Measurements from ENCODE around the gene TM9SF4. TPM values are rescaled to one million over a fixed set of nuclear protein-coding genes. Genes with fewer than 3 reads are reported as not detected.
"Not testable (repeated sequence)": the region's sequence is repeated elsewhere in the genome, so short reads cannot be mapped to it uniquely, and the experiment has no call there.

Gene TM9SF4
- total RNA-seq, 2 experiments from 2014 or later, result 37.9 to 39.1 TPM

DNA sequence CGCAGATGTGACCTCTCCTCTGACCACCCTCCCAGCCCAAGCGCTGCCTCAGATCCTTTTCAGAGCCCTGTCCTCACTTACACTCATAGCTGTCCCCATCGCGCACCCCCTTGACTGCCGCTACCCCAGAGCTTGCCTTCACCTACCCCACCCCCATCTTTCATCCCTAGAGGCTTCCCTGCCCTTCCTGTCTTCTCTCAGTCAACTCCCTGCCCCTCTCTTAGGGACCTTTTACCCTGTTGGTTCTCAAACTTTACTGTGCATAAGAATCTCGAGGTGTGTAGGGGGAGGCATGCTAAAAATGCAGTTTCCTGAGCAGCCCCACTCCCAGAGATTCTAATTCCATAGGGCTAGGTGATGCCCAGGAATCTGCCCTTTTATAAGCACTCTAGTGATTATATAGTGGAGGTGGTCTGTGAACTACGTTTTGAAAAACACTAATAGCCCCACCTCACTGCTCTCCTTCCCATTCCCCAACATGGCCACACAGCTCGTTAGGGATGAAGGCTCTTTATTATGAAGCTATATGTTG is 725 bp downstream of the TM9SF4 start:
- Mint-ChIP-seq H3K27me3 (ENCODE audit: low read depth) (no peaks in the 10 kb centered on the region), H3K27ac (peak overlapping the region; percentile 100), H3K9me3 (no peaks in the 10 kb centered on the region), H3K4me3 (peak overlapping the region; percentile 91), H3K36me3 (ENCODE audit: low read depth) (peaks cover 5% of the 10 kb centered on the region), H3K4me1 (ENCODE audit: low read depth) (peaks cover 42% of the 10 kb centered on the region)
- intact Hi-C loops (cut with micrococcal nuclease), result no loop called here
- CTCF ChIA-PET, result interaction anchor here (1.1 kb wide), 1 partner anchor 19 kb away, joined by 3 read pairs; no protein-coding TSS in a partner anchor
- no peak for DNase-seq

- H3K36me3 Mint-ChIP-seq (ENCODE audit: low read depth), result peaks cover 5% of the 10 kb centered on the region
- CTCF ChIA-PET, result interaction anchor here (1.1 kb wide), 1 partner anchor 19 kb away, joined by 3 read pairs; no protein-coding TSS in a partner anchor
- H3K4me3 Mint-ChIP-seq, result peak overlapping the region; percentile 91
- H3K27me3 Mint-ChIP-seq (ENCODE audit: low read depth), result no peaks in the 10 kb centered on the region
- H3K9me3 Mint-ChIP-seq, result no peaks in the 10 kb centered on the region
- peak overlapping the region; percentile 100 for H3K27ac Mint-ChIP-seq
- intact Hi-C loops (cut with micrococcal nuclease), result no loop called here
- no peak for DNase-seq
- H3K4me1 Mint-ChIP-seq (ENCODE audit: low read depth), result peaks cover 42% of the 10 kb centered on the region
These were observed 1.2 kb downstream of the TM9SF4 start for GRCh38 chr20:32110727-32111126.

DNA sequence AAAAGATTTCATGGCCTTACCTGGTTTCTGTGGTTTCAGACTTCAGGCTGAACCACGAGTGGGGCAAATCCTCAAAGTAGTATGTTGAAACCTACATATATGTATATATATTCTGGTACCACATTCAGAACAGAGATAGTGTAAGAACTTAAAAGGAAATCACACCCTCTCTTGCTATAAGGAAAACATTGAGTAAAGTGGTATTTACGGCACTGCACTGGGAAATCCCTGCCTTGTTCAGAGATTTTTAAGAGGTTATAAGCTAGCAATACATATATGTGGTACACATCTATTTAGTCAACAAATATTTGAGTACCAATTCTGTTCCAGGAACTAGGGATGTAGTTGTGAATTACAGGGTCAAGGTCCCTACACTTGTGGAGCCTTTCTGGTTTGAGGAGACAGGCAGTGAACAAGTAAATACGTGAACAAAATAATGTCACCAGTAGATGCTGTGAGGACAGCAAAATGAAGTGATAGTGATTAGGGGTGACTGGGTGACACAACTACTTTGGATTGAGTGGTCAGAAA is 1.7 kb downstream of the TM9SF4 start:
- intact Hi-C loops (cut with micrococcal nuclease), result no loop called here
- CTCF ChIA-PET, result interaction anchor here (1.1 kb wide), 1 partner anchor 20 kb away, joined by 3 read pairs; no protein-coding TSS in a partner anchor
- no peak for DNase-seq
- Mint-ChIP-seq H3K4me1 (ENCODE audit: low read depth) (peaks cover 45% of the 10 kb centered on the region), H3K36me3 (ENCODE audit: low read depth) (peaks cover 5% of the 10 kb centered on the region), H3K27me3 (ENCODE audit: low read depth) (no peaks in the 10 kb centered on the region), H3K4me3 (peak overlapping the region; percentile 91), H3K9me3 (no peaks in the 10 kb centered on the region), H3K27ac (peak overlapping the region; percentile 20)

DNA sequence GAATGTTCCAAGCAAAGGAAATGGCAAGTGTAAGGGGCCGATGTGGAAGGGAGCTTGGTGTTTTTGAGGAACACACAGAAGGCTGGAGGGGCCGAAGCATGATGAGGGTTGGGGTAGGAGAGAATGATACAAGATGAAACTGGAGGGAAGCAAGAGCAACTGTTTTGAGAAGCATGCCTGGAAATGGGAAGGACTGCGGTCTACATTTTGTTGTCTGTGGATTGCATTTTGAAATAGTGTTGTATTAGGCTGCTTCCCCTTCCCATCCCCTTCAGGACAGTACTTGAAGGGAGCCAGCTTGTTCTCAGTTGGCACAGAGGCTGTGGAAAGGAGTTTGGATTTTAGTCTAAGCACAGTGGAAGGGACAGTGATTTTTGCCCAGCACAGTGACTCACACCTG is 2.2 kb downstream of the TM9SF4 start:
- Mint-ChIP-seq H3K36me3 (ENCODE audit: low read depth) (peaks cover 5% of the 10 kb centered on the region), H3K4me1 (ENCODE audit: low read depth) (peaks cover 50% of the 10 kb centered on the region), H3K27ac (no peak overlapping the region), H3K4me3 (no peak overlapping the region), H3K27me3 (ENCODE audit: low read depth) (no peaks in the 10 kb centered on the region), H3K9me3 (no peaks in the 10 kb centered on the region)
- intact Hi-C loops (cut with micrococcal nuclease), result no loop called here
- DNase-seq, result no peak
- CTCF ChIA-PET, result no interaction called here

DNA sequence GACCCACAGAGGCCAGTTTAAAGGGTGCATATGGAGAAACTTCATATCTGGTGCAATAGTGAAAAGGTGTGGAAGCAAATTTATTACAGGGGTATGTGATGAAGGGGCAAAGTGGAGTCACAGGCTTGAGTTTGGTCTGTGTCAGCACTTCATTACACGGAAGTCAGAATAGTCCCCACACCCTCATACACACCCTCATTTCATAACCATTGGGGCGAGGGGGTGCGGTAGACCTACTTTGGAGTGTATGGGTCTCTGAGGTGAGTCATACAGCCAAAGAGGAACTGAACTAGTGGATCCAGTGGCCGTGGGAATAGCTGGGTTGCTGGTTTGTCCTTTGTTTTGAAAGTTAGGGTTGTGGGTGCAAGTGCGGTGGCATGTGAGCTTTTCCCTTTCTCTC is 3.3 kb downstream of the TM9SF4 start:
- intact Hi-C loops (cut with micrococcal nuclease), result no loop called here
- H3K9me3 Mint-ChIP-seq, result no peaks in the 10 kb centered on the region
- H3K36me3 Mint-ChIP-seq (ENCODE audit: low read depth), result peaks cover 5% of the 10 kb centered on the region
- CTCF ChIA-PET, result no interaction called here
- no peak overlapping the region for H3K4me3 Mint-ChIP-seq
- no peak overlapping the region for H3K27ac Mint-ChIP-seq
- peaks cover 58% of the 10 kb centered on the region for H3K4me1 Mint-ChIP-seq (ENCODE audit: low read depth)
- DNase-seq, result no peak
- H3K27me3 Mint-ChIP-seq (ENCODE audit: low read depth), result no peaks in the 10 kb centered on the region

GRCh38 chr20:32113591-32114260 is 4.2 kb downstream of the TM9SF4 start:
- Mint-ChIP-seq H3K27me3 (ENCODE audit: low read depth) (no peaks in the 10 kb centered on the region), H3K36me3 (ENCODE audit: low read depth) (peaks cover 5% of the 10 kb centered on the region), H3K4me3 (no peak overlapping the region), H3K27ac (no peak overlapping the region), H3K9me3 (no peaks in the 10 kb centered on the region), H3K4me1 (ENCODE audit: low read depth) (peaks cover 60% of the 10 kb centered on the region)
- no peak for DNase-seq
- intact Hi-C loops (cut with micrococcal nuclease), result no loop called here
- CTCF ChIA-PET, result no interaction called here

- DNase-seq, result no peak
- H3K27ac Mint-ChIP-seq, result no peak overlapping the region
- CTCF ChIA-PET, result no interaction called here
- no peak overlapping the region for H3K4me3 Mint-ChIP-seq
- H3K36me3 Mint-ChIP-seq (ENCODE audit: low read depth), result peaks cover 5% of the 10 kb centered on the region
- intact Hi-C loops (cut with micrococcal nuclease), result no loop called here
- H3K9me3 Mint-ChIP-seq, result no peaks in the 10 kb centered on the region
- H3K27me3 Mint-ChIP-seq (ENCODE audit: low read depth), result no peaks in the 10 kb centered on the region
- peaks cover 60% of the 10 kb centered on the region for H3K4me1 Mint-ChIP-seq (ENCODE audit: low read depth)
These were observed 4.9 kb downstream of the TM9SF4 start for GRCh38 chr20:32114305-32114960.

DNA sequence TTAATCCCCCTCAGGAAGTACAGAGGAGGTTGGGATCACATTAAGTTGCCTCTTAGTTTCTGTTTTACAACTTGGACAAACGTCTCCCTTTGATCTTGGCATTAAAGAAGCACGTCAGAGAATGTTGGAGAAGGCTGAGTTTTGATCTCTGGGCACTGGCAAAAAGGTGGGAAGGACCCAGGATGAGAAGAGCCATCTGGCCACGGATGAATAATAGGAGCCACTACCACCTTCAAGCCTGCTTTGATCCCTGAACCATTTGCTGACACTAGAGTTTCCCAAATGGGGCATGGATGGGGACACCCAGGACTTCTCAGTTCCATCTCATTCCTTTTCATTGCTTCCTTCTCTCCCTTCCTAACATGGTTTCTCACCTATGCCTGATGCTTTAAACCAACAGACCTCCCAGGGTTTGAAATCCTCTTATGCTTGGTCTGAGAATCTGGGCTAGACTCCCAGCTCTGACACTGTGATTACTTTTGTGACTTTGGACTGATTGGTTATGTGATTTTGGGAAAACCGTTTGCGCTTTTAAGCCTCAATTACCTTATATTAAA is 5.8 kb downstream of the TM9SF4 start:
- Mint-ChIP-seq H3K27me3 (ENCODE audit: low read depth) (no peaks in the 10 kb centered on the region), H3K4me1 (ENCODE audit: low read depth) (peaks cover 60% of the 10 kb centered on the region), H3K9me3 (no peaks in the 10 kb centered on the region), H3K4me3 (no peak overlapping the region), H3K27ac (no peak overlapping the region), H3K36me3 (ENCODE audit: low read depth) (peaks cover 5% of the 10 kb centered on the region)
- CTCF ChIA-PET, result no interaction called here
- no peak for DNase-seq
- intact Hi-C loops (cut with micrococcal nuclease), result no loop called here

GRCh38 chr20:32116079-32116521 is 6.6 kb downstream of the TM9SF4 start:
- DNase-seq, result no peak
- no peaks in the 10 kb centered on the region for H3K9me3 Mint-ChIP-seq
- no peak overlapping the region for H3K4me3 Mint-ChIP-seq
- no peak overlapping the region for H3K27ac Mint-ChIP-seq
- intact Hi-C loops (cut with micrococcal nuclease), result no loop called here
- CTCF ChIA-PET, result interaction anchor here (0.6 to 0.8 kb wide), 2 partner anchors 25 to 85 kb away, joined by 3 read pairs; no protein-coding TSS in a partner anchor
- H3K36me3 Mint-ChIP-seq (ENCODE audit: low read depth), result peaks cover 5% of the 10 kb centered on the region
- H3K4me1 Mint-ChIP-seq (ENCODE audit: low read depth), result peaks cover 52% of the 10 kb centered on the region
- H3K27me3 Mint-ChIP-seq (ENCODE audit: low read depth), result no peaks in the 10 kb centered on the region

- H3K27me3 Mint-ChIP-seq (ENCODE audit: low read depth); H3K4me3 Mint-ChIP-seq; intact Hi-C loops (cut with micrococcal nuclease); H3K27ac Mint-ChIP-seq; H3K9me3 Mint-ChIP-seq; H3K36me3 Mint-ChIP-seq (ENCODE audit: low read depth); DNase-seq: not testable (repeated sequence)
- peaks cover 45% of the 10 kb centered on the region for H3K4me1 Mint-ChIP-seq (ENCODE audit: low read depth)
- CTCF ChIA-PET, result interaction anchor here (0.7 to 0.8 kb wide), 2 partner anchors 85 to 160 kb away, joined by 3 read pairs; no protein-coding TSS in a partner anchor
These were observed 7.3 kb downstream of the TM9SF4 start for GRCh38 chr20:32116796-32117195.

- H3K9me3 Mint-ChIP-seq; DNase-seq; H3K27me3 Mint-ChIP-seq (ENCODE audit: low read depth); H3K4me3 Mint-ChIP-seq; intact Hi-C loops (cut with micrococcal nuclease); H3K36me3 Mint-ChIP-seq (ENCODE audit: low read depth); H3K27ac Mint-ChIP-seq: not testable (repeated sequence)
- CTCF ChIA-PET, result interaction anchor here (1.1 kb wide), 1 partner anchor 9 kb away, joined by 3 read pairs; no protein-coding TSS in a partner anchor
- peaks cover 31% of the 10 kb centered on the region for H3K4me1 Mint-ChIP-seq (ENCODE audit: low read depth)
These were observed 8.9 kb downstream of the TM9SF4 start for GRCh38 chr20:32118427-32118826.

- Mint-ChIP-seq H3K4me3 (no peak overlapping the region), H3K36me3 (ENCODE audit: low read depth) (peaks cover 8% of the 10 kb centered on the region), H3K4me1 (ENCODE audit: low read depth) (peaks cover 23% of the 10 kb centered on the region), H3K9me3 (no peaks in the 10 kb centered on the region), H3K27me3 (ENCODE audit: low read depth) (no peaks in the 10 kb centered on the region), H3K27ac (no peak overlapping the region)
- intact Hi-C loops (cut with micrococcal nuclease), result no loop called here
- DNase-seq, result no peak
- CTCF ChIA-PET, result no interaction called here
These were observed 10.2 kb downstream of the TM9SF4 start for GRCh38 chr20:32119734-32120133.
